Skeletal muscle tissue (tissue), 4 donors: ENCODE data around the gene KIF5A. TPM values are rescaled to one million over a fixed set of nuclear protein-coding genes. Genes with fewer than 3 reads are reported as not detected.
A peak's percentile ranks its signal among the peaks of the same experiment; 100 is the strongest.

Experiments
- H3K27ac ChIP-seq: one replicate; pipeline ENCODE4 v1.7.0; 2013; ENCODE audit warnings: mild to moderate bottlenecking, low read depth, low read length, inconsistent platforms
- H3K27me3 ChIP-seq, 3 donors: one replicate each; pipeline ENCODE4 v1.7.0; 2013; ENCODE audit warnings: low read length in 3 of 3; ENCODE audit not compliant: control insufficient read depth in 3 of 3, insufficient read depth in 3 of 3
- H3K36me3 ChIP-seq, 3 donors: one replicate each; pipeline ENCODE4 v1.7.0; 2013; ENCODE audit warnings: low read length in 3 of 3; ENCODE audit not compliant: control insufficient read depth in 3 of 3, insufficient read depth in 3 of 3
- H3K4me1 ChIP-seq, 3 donors: one replicate each; pipeline ENCODE4 v1.7.0; 2013; ENCODE audit warnings: low read length in 3 of 3, mild to moderate bottlenecking in 3 of 3; ENCODE audit not compliant: control insufficient read depth in 3 of 3, insufficient read depth in 3 of 3
- H3K4me3 ChIP-seq, 3 donors: one replicate each; pipeline ENCODE4 v1.7.0; 2013; ENCODE audit warnings: low read length in 3 of 3
- H3K9ac ChIP-seq, 3 donors: one replicate each; pipeline ENCODE4 v1.7.0; 2013; ENCODE audit warnings: low read length in 3 of 3, mild to moderate bottlenecking in 3 of 3, moderate library complexity in 2 of 3, low read depth in 1 of 3
- H3K9me3 ChIP-seq, 3 donors: one replicate each; pipeline ENCODE4 v1.7.0; 2013; ENCODE audit warnings: low read length in 3 of 3; ENCODE audit not compliant: control insufficient read depth in 3 of 3
- total RNA-seq: library from RNA; depleted of rRNA; stranded (reverse); fragments of >200 nt; gene quantifications from one replicate; pipeline ENCODE4 v1.2.3, GENCODE V29; 2014
- donor health status: Osteomylitis.

The KIF5A gene
- total RNA-seq, 1 donor from 2014 or later: under 0.01 TPM

GRCh38 chr12:57534250-57534649 is 15.6 kb upstream of the KIF5A start:
- no peak overlapping the region for H3K9ac ChIP-seq
- H3K36me3 ChIP-seq: peaks cover 53 to 71% (median 66%) of the 10 kb centered on the region in 3 donors
- no peaks in the 10 kb centered on the region for H3K4me1 ChIP-seq
- no peaks in the 10 kb centered on the region for H3K9me3 ChIP-seq
- H3K4me3 ChIP-seq: no peak overlapping the region
- H3K27me3 ChIP-seq: no peaks in the 10 kb centered on the region
- H3K27ac ChIP-seq: no peak overlapping the region

- Histone ChIP-seq H3K27me3 (no peaks in the 10 kb centered on the region), H3K4me3 (no peak overlapping the region), H3K27ac (no peak overlapping the region), H3K4me1 (no peaks in the 10 kb centered on the region), H3K9me3 (no peaks in the 10 kb centered on the region), H3K9ac (no peak overlapping the region), H3K36me3 (peaks cover 49 to 67% (median 60%) of the 10 kb centered on the region in 3 donors)
Measured at GRCh38 chr12:57534991-57535543, 14.8 kb upstream of the KIF5A start.

- no peak overlapping the region for H3K27ac ChIP-seq
- H3K27me3 ChIP-seq: no peaks in the 10 kb centered on the region
- no peak overlapping the region for H3K9ac ChIP-seq
- no peaks in the 10 kb centered on the region for H3K9me3 ChIP-seq
- H3K4me3 ChIP-seq: no peak overlapping the region
- no peaks in the 10 kb centered on the region for H3K4me1 ChIP-seq
- H3K36me3 ChIP-seq: peaks cover 42 to 67% (median 52%) of the 10 kb centered on the region in 3 donors
Measured at GRCh38 chr12:57535764-57536596, 13.9 kb upstream of the KIF5A start.

- H3K36me3 ChIP-seq: peaks cover 39 to 67% (median 53%) of the 10 kb centered on the region in 3 donors
- no peak overlapping the region for H3K27ac ChIP-seq
- no peaks in the 10 kb centered on the region for H3K9me3 ChIP-seq
- H3K4me1 ChIP-seq: no peaks in the 10 kb centered on the region
- no peak overlapping the region for H3K4me3 ChIP-seq
- H3K9ac ChIP-seq: no peak overlapping the region
- no peaks in the 10 kb centered on the region for H3K27me3 ChIP-seq
Measured at GRCh38 chr12:57536597-57536942, 13.3 kb upstream of the KIF5A start.

- Histone ChIP-seq H3K4me3 (no peak overlapping the region), H3K9me3 (no peaks in the 10 kb centered on the region), H3K9ac (no peak overlapping the region), H3K27ac (no peak overlapping the region), H3K4me1 (peaks cover 0 to 5% (median 4%) of the 10 kb centered on the region in 3 donors), H3K36me3 (peaks cover 20 to 47% (median 31%) of the 10 kb centered on the region in 3 donors), H3K27me3 (no peaks in the 10 kb centered on the region)
Measured at GRCh38 chr12:57539134-57539768, 10.6 kb upstream of the KIF5A start.

- Histone ChIP-seq H3K4me1 (peaks cover 12 to 15% (median 15%) of the 10 kb centered on the region in 3 donors), H3K36me3 (peaks cover 11 to 33% (median 16%) of the 10 kb centered on the region in 3 donors), H3K9ac (no peak overlapping the region), H3K27ac (no peak overlapping the region), H3K9me3 (no peaks in the 10 kb centered on the region), H3K4me3 (no peak overlapping the region), H3K27me3 (no peaks in the 10 kb centered on the region)
Measured at GRCh38 chr12:57541001-57541400, 8.8 kb upstream of the KIF5A start.

- H3K9me3 ChIP-seq: no peaks in the 10 kb centered on the region
- H3K36me3 ChIP-seq: peaks cover 11 to 33% (median 16%) of the 10 kb centered on the region in 3 donors
- no peak overlapping the region for H3K27ac ChIP-seq
Measured at GRCh38 chr12:57541717-57542116, 8.1 kb upstream of the KIF5A start.

GRCh38 chr12:57543581-57543980 is 6.3 kb upstream of the KIF5A start:
- Histone ChIP-seq H3K4me1 (peaks cover 18 to 24% (median 21%) of the 10 kb centered on the region in 3 donors), H3K9me3 (no peaks in the 10 kb centered on the region), H3K27ac (no peak overlapping the region), H3K36me3 (peaks cover 10 to 25% (median 11%) of the 10 kb centered on the region in 3 donors), H3K27me3 (peaks cover 2% of the 10 kb centered on the region in 3 donors), H3K4me3 (no peak overlapping the region), H3K9ac (no peak overlapping the region)

More at GRCh38 chr12:57541717-57542116, 8.1 kb upstream of the KIF5A start:
- Histone ChIP-seq H3K4me3 (no peak overlapping the region), H3K4me1 (peaks cover 18 to 21% (median 21%) of the 10 kb centered on the region in 3 donors), H3K27me3 (no peaks in the 10 kb centered on the region), H3K9ac (no peak overlapping the region)

GRCh38 chr12:57545809-57546437 is 3.9 kb upstream of the KIF5A start:
- Histone ChIP-seq H3K27me3 (peaks cover 22 to 26% (median 25%) of the 10 kb centered on the region in 3 donors), H3K4me1 (peaks cover 22 to 27% (median 25%) of the 10 kb centered on the region in 3 donors), H3K27ac (peak overlapping the region; percentile 87), H3K9ac (peak overlapping the region; percentile 87 to 96 (median 96)), H3K9me3 (no peaks in the 10 kb centered on the region), H3K36me3 (peaks cover 5 to 9% (median 9%) of the 10 kb centered on the region in 3 donors), H3K4me3 (peak overlapping the region; percentile 80 to 95 (median 84))
